GM12878 (cell line): ENCODE data around the gene MOV10L1. TPM values are rescaled to one million over a fixed set of nuclear protein-coding genes. Genes with fewer than 3 reads are reported as not detected.
"Not testable (repeated sequence)": the region's sequence is repeated elsewhere in the genome, so short reads cannot be mapped to it uniquely, and the experiment has no call there.

Source experiments
- ATAC-seq: fragments of 200-7000 bp; cut with Tn5 transposase; 3 replicates; pipeline ENCODE4 v1.9.1; 2020; ENCODE audit warnings: mild to moderate bottlenecking, moderate library complexity
- BruUV-seq: library from RNA; stranded (reverse); fragments of 400-500 nt; replicated peaks from 2 replicates; lab custom pipeline; 2021; lab: Mats Ljungman, UMichigan
- CTCF ChIA-PET: fragments of 300-600 bp; sonication (Branson Sonifier 250); formaldehyde crosslinking; extraction: SDS; loops from one replicate; lab custom pipeline; 2021; ENCODE audit warnings: inconsistent platforms; lab: Yijun Ruan, JAX
- POLR2A ChIA-PET: fragments of 350-600 bp; formaldehyde crosslinking; extraction: SDS; loops from one replicate; lab custom pipeline; 2021; ENCODE audit warnings: inconsistent platforms; lab: Charles Lee
- RAD21 ChIA-PET: fragments of 300-600 bp; sonication (Branson Sonifier 250); formaldehyde crosslinking; loops from one replicate; lab custom pipeline; 2023; ENCODE audit warnings: antibody characterized with exemption; ENCODE audit not compliant: unreplicated experiment; lab: Charles Lee
- SMC1A ChIA-PET: fragments of 300-600 bp; sonication (Branson Sonifier 250); formaldehyde crosslinking; loops from one replicate; lab custom pipeline; 2023; ENCODE audit not compliant: unreplicated experiment, uncharacterized antibody; lab: Charles Lee
- DNase-seq: peaks from one replicate; pipeline ENCODE4 v3.0.0-alpha.2; 2011; ENCODE audit warnings: low read depth, low spot score
- FAIRE-seq: peaks from 3 replicates; lab custom pipeline; 2011; peaks lifted over from hg19 to GRCh38; lab: Jason Lieb, UNC
- H2AFZ ChIP-seq: 2 replicates; pipeline ENCODE4 v1.6.0; 2011; ENCODE audit warnings: low read depth, low read length, control low read depth; ENCODE audit not compliant: control insufficient read depth
- H3K27ac ChIP-seq: 2 replicates; pipeline ENCODE4 v1.5.1; 2011; ENCODE audit warnings: control low read depth; ENCODE audit not compliant: control insufficient read depth, insufficient read depth
- H3K27me3 ChIP-seq, 2 experiments: replicated peaks in 1 of 2; 2 replicates each; pipeline versions ENCODE4 v1.6.0 to v1.6.1; 2011; ENCODE audit warnings: low read length in 1 of 2; ENCODE audit not compliant: control insufficient read depth in 2 of 2, insufficient read depth in 2 of 2
- H3K36me3 ChIP-seq, 2 experiments: 2 replicates each; pipeline ENCODE4 v1.5.1; 2011; ENCODE audit warnings: low read length in 1 of 2; ENCODE audit not compliant: control insufficient read depth in 2 of 2, insufficient read depth in 2 of 2
- H3K4me1 ChIP-seq: 2 replicates; pipeline ENCODE4 v1.6.1; 2011; ENCODE audit warnings: mild to moderate bottlenecking, low read length, moderate library complexity, mixed read lengths; ENCODE audit not compliant: control insufficient read depth, insufficient read depth
- H3K4me2 ChIP-seq: 2 replicates; pipeline ENCODE4 v1.6.0; 2011; ENCODE audit warnings: control low read depth; ENCODE audit not compliant: control insufficient read depth, insufficient read depth
- H3K4me3 ChIP-seq: fragments of 200-600 bp; sonication (generic); 2 replicates; pipeline ENCODE4 v1.5.1; 2016
- H3K79me2 ChIP-seq: 2 replicates; pipeline ENCODE4 v1.6.0; 2011; ENCODE audit warnings: low read length; ENCODE audit not compliant: control insufficient read depth, insufficient read depth
- H3K9ac ChIP-seq: 2 replicates; pipeline ENCODE4 v1.8.0; 2011; ENCODE audit warnings: low read length, control low read depth, mixed read lengths; ENCODE audit not compliant: control insufficient read depth, insufficient read depth
- H3K9me3 ChIP-seq: replicated peaks from 3 replicates; pipeline ENCODE4 v1.5.1; 2011; ENCODE audit warnings: mild to moderate bottlenecking, low read length; ENCODE audit not compliant: control insufficient read depth, insufficient read depth
- H4K20me1 ChIP-seq: 2 replicates; pipeline ENCODE4 v1.6.0; 2011; ENCODE audit not compliant: control insufficient read depth, insufficient read depth
- CBFB ChIP-seq: IDR thresholded peaks from 2 replicates; pipeline ENCODE4 v1.6.1; 2016; ENCODE audit warnings: antibody characterized with exemption, low read depth
- ZNF207 ChIP-seq: fragments of 450-650 bp; IDR thresholded peaks from 2 replicates; pipeline ENCODE4 v1.6.1; 2014; ENCODE audit warnings: antibody characterized with exemption, mild to moderate bottlenecking, borderline replicate concordance
- WGBS: methylation state at CpG from one replicate; pipeline ENCODE4 v1.1.6; 2016; ENCODE audit warnings: low lambda C conversion rate; ENCODE audit not compliant: insufficient replicate concordance, insufficient coverage; ENCODE audit errors: missing lambda C conversion rate; 5-methylcytosine and 5-hydroxymethylcytosine counted together
- in situ Hi-C: fragments of 300-500 bp; cut with MboI; formaldehyde crosslinking; loops from 9 replicates; pipeline ENCODE4 v1.14.3; 2018; ENCODE audit warnings: mixed read lengths
- intact Hi-C: fragments of 100-400 bp; cut with micrococcal nuclease; formaldehyde crosslinking; loops from one replicate; pipeline ENCODE4 v1.14.2; 2022; ENCODE audit not compliant: unreplicated experiment
- polyA plus RNA-seq, 11 experiments: library from polyadenylated mRNA; depleted of rRNA in 4 of 11; unstranded in 6 of 11; stranded (reverse) in 5 of 11; fragments of >200 nt; fragmentation: Nextera tagmentation in 4 of 11; fragmentation: Illumina TruSeq in 1 of 11; extraction: Ambion mirVana in 4 of 11; extraction: Trizol in 1 of 11; gene quantifications; 1 replicate in 1 of 11; 2 replicates in 10 of 11; pipeline versions ENCODE4 v1.2.1 to v1.2.3, GENCODE V29; 2011 to 2016; ENCODE audit warnings: inconsistent platforms in 2 of 11, missing spikeins in 2 of 11, low read depth in 1 of 11
- total RNA-seq, 4 experiments: library from RNA; depleted of rRNA in 3 of 4; stranded (reverse); fragments of >200 nt in 3 of 4; fragmentation: Illumina TruSeq in 1 of 4; extraction: Trizol in 1 of 4; gene quantifications; 2 replicates each; pipeline versions ENCODE4 v1.2.1 to v1.2.3, GENCODE V29; 2013 to 2021
- TF ChIP-seq, protein P1 (sequence below): fragments of 450-650 bp; IDR thresholded peaks from 2 replicates; pipeline ENCODE4 v1.6.1; 2018; ENCODE audit warnings: borderline replicate concordance, mild to moderate bottlenecking; ENCODE audit not compliant: partially characterized antibody

MOV10L1 gene
- total and polyA plus RNA-seq, 10 of the 15 experiments (the other 5 are each of a cell fraction or from before 2014, with no cell fraction given), result 0.22 TPM; not detected in 9

DNA sequence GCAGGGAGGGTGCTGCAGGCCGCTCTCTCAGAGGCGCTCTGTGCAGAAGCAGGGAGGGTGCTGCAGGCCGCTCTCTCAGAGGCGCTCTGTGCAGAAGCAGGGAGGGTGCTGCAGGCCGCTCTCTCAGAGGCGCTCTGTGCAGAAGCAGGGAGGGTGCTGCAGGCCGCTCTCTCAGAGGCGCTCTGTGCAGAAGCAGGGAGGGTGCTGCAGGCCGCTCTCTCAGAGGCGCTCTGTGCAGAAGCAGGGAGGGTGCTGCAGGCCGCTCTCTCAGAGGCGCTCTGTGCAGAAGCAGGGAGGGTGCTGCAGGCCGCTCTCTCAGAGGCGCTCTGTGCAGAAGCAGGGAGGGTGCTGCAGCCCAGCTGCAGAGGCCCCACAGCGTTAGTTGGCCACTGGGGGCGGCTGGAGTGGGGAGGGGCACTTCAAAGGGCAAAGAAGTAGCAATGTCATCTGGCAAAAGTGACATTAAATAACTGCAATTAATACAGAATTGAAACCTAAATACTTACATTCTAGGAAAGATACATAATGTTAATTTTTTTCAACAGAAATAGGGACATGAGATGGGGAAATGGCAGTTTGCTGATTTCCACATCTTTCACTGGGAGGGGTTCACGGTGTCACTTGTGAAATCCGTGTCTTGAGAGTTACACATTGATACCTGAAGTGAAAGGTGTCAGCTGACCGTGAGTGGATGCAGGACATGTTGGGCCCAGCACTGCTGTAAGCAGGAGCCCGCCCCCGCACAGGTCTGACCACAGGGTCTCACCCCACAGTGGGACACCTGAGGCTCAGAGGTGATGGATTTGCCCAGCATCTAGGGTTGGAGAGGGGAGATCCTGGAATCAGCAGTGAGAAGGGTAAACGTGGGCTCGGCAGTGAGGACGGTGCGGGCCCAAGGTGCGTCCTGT lies 57.7 kb downstream of the MOV10L1 start:
- H3K27ac ChIP-seq, ATAC-seq, H3K27me3 ChIP-seq, H3K36me3 ChIP-seq, intact Hi-C loops, FAIRE-seq, H3K4me3 ChIP-seq, H3K9ac ChIP-seq, BruUV-seq, H2AFZ ChIP-seq, H3K9me3 ChIP-seq, H3K4me2 ChIP-seq, H4K20me1 ChIP-seq, H3K4me1 ChIP-seq, H3K79me2 ChIP-seq, DNase-seq: not testable (repeated sequence)
- WGBS, result 60% methylated on average over 13 of the region's 26 CpGs
- ChIA-PET RAD21 (interaction anchor here (1.1 kb wide), 1 partner anchor 45 kb away, joined by 3 read pairs; no protein-coding TSS in a partner anchor), CTCF (interaction anchor here (0.7 to 2.4 kb wide), 8 partner anchors 56 to 90 kb away, joined by 3 to 15 read pairs (median 4); no protein-coding TSS in a partner anchor), SMC1A (interaction anchor here (0.8 to 1.5 kb wide), 2 partner anchors 54 to 79 kb away, joined by 3 read pairs; no protein-coding TSS in a partner anchor), POLR2A (interaction anchor here (1.3 kb wide), 1 partner anchor 43 kb away, joined by 3 read pairs; no protein-coding TSS in a partner anchor)
- in situ Hi-C loops, result loop anchor here (5.0 kb wide), 1 partner anchor 65 kb away; no protein-coding TSS in a partner anchor

DNA sequence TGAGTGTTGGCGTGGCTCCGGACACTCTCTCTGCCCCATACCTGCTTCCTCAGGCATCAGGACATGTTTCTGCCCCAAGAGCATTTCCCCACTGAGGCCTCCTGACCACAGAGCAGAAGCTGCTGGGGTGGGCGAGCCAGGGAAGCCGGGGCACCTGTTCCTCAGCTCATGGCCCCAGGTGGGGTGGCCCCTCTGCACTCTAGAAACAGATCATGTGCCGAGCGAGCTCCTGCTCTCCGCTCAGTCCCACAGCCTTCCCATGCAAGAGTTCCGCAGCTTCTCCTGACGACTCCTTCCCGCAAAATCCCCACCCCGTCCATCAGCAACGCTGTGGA lies 58.3 kb downstream of the MOV10L1 start:
- Histone ChIP-seq H3K27ac (no peak overlapping the region), H3K4me1 (no peaks in the 10 kb centered on the region), H3K36me3 (no peaks in the 10 kb centered on the region), H3K27me3 (no peaks in the 10 kb centered on the region; a peak in 2 of 4 replicates), H3K4me3 (no peak overlapping the region), H3K79me2 (no peaks in the 10 kb centered on the region), H3K9ac (no peak overlapping the region), H4K20me1 (no peaks in the 10 kb centered on the region), H3K4me2 (no peak overlapping the region), H2AFZ (no peak overlapping the region), H3K9me3 (no peaks in the 10 kb centered on the region)
- POLR2A ChIA-PET, result interaction anchor here (1.3 kb wide), 1 partner anchor 43 kb away, joined by 3 read pairs; no protein-coding TSS in a partner anchor
- CTCF ChIA-PET, result interaction anchor here (1.3 to 2.4 kb wide), 7 partner anchors 54 to 89 kb away, joined by 3 to 15 read pairs (median 4); no protein-coding TSS in a partner anchor
- WGBS, result 43% methylated on average over 12 of the region's 12 CpGs
- no peak for DNase-seq
- BruUV-seq, result no TSS peak
- TF ChIP-seq CBFB (no peak), ZNF207 (no peak)
- TF ChIP-seq, protein P1, sequence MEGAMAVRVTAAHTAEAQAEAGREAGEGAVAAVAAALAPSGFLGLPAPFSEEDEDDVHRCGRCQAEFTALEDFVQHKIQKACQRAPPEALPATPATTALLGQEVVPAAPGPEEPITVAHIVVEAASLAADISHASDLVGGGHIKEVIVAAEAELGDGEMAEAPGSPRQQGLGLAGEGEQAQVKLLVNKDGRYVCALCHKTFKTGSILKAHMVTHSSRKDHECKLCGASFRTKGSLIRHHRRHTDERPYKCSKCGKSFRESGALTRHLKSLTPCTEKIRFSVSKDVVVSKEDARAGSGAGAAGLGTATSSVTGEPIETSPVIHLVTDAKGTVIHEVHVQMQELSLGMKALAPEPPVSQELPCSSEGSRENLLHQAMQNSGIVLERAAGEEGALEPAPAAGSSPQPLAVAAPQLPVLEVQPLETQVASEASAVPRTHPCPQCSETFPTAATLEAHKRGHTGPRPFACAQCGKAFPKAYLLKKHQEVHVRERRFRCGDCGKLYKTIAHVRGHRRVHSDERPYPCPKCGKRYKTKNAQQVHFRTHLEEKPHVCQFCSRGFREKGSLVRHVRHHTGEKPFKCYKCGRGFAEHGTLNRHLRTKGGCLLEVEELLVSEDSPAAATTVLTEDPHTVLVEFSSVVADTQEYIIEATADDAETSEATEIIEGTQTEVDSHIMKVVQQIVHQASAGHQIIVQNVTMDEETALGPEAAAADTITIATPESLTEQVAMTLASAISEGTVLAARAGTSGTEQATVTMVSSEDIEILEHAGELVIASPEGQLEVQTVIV, result no peak
- RAD21 ChIA-PET, result interaction anchor here (1.1 kb wide), 1 partner anchor 44 kb away, joined by 3 read pairs; no protein-coding TSS in a partner anchor
- SMC1A ChIA-PET, result interaction anchor here (0.8 to 1.8 kb wide), 3 partner anchors 53 to 89 kb away, joined by 3 to 5 read pairs (median 3); no protein-coding TSS in a partner anchor
- no peak for FAIRE-seq
- in situ Hi-C loops (loop anchor here (5.0 kb wide), 1 partner anchor 64 kb away; no protein-coding TSS in a partner anchor), intact Hi-C loops (no loop called here)
- no peak for ATAC-seq
